Stimulated activated CD4-positive, alpha-beta T cell treated with anti-CD3 and anti-CD28 coated beads, Interleukin-1b, Interleukin-23, amount 100 ng/mL, for 48 hours (primary cell): ENCODE results near the gene SUMO3.
"Not testable (repeated sequence)": the region's sequence is repeated elsewhere in the genome, so short reads cannot be mapped to it uniquely, and the experiment has no call there.

ENCODE experiments used
- DNase-seq: peaks from one replicate; pipeline ENCODE4 v3.0.0-alpha.2; 2020

Gene SUMO3

DNA sequence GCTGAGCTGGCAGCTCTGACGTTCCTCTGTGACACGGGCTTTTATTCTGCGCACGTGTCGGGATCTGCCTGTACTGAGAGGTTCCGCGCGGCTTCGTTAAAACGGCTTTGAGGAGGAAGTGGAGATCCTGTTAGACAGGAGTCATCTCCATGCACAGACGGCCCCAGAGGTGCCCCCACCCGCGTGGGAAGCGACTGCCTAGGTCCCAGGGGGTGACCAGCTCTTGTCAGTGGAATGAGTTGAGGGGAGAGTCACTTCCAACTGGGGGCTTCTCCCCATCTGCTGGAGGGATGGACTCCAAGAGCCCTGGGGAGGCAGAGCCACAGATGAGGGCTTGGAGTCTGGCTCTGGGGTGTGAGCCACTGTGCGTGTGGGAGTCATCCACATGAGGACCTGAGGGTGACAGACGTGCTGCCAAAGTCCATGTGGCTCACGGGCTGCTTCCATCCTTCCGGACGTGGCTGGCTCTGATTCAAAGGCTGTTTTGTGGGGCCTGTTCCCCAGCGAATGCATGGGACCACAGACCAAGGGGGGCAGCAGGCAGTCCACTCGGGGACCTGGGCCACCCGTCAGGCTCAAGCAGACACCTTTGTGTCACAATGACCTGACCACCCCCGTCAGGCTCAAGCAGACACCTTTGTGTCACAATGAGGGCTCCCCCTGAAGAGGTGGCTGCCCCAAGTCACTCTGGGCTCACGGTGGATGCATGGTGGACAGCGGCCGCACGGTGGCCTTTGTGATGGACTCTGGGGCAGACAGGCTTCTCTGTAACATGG, 28.8 kb upstream of the SUMO3 start:
- peak; percentile 52 for DNase-seq

DNA sequence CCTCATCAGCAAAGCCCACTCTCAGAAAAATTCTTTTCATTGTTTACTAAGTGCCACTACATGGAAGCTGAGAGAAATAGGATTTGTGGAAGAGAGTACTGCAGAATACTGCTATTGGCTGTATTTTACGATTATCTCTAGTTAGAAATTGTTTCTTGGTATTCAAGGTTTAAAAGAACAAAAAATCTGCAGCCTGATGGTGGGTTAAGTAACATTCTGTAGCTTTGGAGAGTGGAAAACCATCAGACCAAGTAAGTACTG, 28.3 kb upstream of the SUMO3 start:
- no peak for DNase-seq

DNA sequence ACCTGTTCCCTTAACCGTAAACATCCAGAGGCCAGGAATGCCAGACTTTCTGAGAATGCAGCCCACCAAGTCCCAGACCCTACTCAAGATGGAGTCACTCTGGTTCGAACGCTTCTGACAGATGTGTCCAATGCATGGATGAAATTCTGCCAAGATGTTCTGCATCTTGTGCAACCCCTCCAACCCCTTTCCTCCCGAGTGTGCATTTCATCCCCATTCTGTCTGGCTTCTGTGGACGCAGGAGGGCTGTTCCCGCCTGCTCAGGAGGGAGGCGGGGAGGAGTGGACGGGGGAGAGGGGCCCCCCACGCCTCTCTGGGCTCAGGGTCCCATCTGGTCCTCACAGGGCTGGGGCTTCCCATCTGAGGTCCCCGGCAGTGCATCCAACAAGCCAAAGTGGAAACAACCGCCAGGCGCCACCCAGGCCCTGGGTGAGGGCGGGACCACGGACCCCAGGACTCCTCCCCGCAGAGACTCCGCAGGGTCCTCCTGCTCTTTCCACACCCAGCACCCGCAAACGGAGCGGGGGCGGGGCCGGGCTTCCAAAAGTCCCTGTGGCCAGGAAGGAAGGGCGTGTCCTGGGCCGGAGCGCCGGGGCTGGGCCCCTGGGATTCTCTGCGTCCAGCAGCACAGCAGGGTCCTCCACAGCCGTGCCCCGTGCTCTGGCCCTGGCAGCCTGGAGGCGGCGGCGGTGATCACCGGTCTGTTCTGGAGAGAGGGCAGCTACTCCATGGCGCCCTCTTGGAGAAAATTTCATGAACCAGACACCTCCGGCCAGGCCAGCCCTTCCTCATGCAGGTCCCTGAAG, 27.8 kb upstream of the SUMO3 start:
- DNase-seq = peak; percentile 59

DNA sequence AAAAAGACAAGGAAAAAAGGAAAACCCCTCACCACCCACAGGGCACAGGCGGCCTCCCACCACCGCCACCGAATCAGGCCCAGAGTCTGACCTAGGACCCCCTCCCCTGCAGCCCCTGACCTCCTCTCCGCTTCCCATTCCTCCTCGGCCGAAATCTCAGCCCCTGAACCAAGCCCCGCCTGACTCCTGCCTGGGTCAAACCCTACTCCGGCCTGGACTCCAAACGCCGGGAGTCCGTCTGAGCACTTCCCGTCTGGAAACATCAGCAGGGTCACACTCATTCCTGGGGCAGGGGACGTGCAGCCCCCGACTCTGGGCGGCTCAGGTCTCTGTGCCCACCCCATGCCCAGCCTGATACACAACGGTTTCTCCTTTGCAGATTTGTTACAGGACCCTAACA, 26.4 kb upstream of the SUMO3 start:
- no peak for DNase-seq

DNA sequence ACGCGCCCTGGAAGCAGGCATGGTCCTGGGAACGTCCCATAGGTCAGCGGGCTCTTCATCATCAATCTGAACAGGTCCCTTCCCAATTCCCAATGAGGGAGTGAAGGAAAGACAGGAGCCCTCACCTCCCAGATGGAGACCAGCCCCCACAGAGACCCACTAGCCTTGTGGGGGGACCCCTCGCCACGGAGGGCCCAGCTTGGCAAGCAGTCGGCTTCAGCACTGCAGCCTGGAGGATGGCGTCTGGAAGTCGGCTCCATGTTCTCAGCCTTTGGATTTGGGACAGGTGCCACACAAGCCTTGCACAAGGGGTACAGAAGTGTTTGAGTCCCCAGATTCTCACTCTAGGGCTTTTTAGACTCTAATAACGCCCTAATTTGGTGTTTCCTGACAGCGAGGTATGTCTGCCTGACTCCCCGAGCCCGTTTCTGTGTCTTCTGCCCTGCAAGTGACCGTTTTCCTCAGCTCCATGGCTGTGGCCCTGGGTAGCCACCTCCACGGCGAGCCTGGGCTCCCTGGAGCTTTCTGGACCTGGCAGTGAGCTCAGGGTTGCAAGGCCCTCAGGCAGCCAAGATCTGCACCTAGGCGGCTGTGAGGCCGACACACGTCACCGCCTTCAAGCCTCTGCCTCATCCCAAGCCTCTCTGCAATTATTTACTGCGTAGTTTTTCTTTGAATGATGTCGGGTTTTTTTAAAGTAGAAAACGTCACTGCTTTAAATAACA, 25.0 kb upstream of the SUMO3 start:
- DNase-seq = no peak

DNA sequence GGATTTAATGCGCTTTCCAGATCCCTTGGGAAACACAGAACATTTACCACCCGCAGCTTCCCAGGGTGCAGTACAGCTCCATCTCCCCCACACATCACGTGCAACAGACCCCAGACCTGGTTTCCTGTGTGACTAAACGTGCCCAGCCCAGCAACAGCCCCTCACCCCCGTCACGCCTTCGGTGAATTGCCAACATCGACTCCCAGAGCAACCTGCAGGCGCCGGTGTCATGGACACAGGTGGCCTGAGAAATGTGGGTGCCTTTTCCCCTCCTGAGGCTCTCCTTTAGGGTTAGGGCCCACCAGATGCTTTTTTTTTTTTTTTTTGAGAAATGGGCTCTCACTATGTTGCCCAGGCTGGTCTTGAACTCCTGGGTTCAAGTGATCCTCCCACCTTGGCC, 24.2 kb upstream of the SUMO3 start:
- DNase-seq = no peak

DNA sequence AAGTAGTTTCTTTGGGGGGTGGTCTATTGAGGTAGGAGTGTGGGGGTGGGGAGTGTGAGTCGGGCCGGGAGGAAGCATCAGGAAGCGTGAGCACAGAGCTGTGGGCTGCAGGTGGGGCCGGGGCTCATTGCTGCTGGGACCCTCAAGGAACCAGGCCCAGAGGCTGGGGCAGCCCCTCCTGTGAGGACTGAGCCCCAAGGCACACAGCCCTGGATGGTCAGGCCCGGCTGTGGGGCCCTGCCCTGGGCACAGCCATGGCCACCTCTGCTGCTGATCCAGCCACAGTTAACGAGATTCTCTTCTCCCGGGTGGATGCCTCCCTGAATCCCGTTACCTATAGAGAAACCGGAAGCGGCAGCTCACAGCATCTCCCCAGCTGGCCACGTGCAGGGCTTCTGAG, 22.9 kb upstream of the SUMO3 start:
- DNase-seq = no peak

DNA sequence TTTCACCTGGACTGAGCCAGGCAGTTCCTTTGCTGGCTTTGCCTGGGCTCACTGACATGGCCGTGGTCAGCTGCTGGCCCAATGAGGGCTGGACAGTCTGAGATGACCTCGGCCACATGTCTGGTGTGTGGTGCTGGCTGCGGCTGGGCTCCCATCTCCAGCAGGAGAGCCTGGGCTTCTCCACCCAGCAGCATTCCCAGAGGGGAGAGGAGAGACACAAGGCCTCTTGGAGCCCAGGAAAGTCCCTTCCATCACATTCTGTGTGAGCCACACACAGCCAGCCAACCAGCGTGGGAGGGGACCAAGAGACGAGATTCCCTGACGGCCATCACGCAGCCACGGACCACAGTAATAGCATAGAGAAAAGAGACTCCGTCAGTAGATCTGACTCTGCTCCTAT, 21.1 kb upstream of the SUMO3 start:
- no peak for DNase-seq

DNA sequence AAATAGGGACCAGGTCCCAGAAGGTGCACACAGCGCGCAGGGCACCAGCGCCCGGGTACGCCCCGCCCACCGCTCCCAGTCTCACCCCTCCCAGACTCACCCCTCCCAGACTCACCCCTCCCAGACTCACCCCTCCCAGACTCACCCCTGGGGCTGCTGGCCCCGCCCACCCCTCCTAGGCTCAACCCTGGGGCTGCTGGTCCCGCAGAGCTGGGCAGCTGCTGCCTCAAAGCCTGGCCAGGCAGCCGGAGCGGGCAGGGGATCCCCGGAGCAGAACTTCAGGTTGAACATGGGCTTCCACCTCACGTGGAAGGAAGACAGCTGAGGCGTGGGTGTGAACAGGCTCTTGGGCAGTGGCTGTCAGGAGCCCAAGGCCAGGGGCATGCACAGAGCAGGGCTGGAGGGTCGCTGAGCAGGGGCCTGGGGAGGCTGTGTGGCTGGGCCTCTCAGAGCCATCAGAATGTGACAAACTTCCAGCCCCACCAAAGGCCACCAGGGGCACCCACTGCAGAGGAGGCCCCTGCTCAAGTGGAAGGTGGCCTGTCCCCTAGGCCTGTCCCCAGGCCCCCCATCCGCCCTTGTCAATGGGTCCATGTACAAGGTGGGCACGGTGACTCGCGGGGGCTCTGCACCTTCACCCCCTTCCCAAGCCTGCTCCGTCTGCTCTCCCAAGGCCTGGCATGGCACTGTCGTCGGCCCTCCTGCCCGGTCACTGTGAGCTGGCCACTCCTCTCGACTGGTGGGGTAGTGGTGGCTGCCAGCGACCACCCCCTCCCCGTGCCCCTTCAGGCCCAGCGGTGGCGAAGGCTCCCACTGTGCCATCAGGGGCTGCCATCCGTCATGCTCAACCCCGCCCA, 20.4 kb upstream of the SUMO3 start:
- DNase-seq = no peak

DNA sequence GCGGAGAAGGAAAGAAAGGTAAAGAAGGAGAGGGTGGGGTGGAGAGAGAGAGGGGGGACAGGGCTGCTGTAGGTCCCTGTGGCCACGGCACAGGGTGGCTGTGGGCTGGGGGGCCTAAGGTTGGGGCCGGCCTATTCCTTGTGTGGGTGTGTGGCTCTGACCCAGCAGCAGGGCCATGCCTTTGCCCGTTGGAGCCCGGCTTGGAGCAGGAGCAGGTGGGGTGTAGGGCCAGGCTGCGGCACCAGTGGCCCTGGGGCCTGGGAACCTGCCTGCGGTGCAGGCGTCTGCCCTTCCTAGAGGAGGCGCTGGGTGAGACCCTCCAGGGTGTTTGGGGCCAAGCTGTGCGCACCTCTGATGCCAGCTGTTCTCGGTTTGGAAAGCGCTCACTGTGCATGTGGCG, 19.7 kb upstream of the SUMO3 start:
- DNase-seq = no peak

DNA sequence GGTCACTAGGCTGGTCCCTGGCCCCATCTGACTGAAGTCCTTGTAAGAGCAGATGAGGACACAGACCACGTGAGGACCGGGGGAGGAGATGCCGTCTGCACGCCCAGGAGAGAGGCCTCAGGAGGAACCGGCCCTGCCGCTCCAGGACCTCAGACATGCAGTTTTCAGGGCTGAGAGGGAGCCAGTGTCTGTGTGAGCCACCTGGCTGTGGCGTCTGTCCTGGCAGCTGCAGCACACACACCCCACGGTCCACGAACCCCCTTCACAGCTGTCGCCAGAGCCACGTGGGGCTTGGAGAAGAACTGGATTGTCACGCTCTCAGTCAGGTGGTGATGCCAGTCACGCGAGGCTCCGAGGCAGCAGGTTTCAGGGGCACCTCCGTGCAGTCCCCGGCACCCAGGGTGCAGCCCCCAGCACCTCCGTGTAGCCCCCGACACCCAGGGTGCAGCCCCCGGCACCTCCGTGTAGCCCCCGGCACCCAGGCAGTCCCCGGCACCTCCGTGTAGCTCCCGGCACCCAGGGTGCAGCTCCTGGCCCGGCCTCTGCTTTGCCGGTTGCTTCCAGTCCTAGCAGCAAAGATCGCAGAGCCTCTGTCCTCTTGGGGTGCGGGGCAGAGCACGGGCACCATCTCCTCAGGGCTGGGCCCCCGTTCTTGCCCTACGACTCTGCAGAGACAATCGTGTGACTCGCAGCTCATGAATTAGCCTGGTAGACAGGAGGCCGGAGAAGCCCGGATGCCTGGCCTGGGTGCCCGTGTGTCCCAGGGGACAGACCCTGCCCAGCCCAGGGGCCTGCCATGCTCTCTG, 19.0 kb upstream of the SUMO3 start:
- DNase-seq = no peak

DNA sequence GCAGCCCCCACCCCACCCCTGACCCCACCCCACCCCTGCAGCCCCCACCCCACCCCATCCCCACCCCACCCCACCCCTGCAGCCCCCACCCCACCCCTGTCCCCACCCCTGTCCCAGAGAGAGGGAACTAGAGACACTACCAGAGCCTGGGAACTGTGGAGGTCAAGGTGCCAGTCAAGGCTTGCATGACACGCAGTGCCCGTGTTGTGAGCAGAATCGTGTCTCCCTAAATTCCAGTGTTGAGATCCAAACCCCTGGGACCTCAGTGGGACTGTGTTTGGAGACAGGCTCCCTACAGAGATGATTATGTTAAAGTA, 18.4 kb upstream of the SUMO3 start:
- no peak for DNase-seq

DNA sequence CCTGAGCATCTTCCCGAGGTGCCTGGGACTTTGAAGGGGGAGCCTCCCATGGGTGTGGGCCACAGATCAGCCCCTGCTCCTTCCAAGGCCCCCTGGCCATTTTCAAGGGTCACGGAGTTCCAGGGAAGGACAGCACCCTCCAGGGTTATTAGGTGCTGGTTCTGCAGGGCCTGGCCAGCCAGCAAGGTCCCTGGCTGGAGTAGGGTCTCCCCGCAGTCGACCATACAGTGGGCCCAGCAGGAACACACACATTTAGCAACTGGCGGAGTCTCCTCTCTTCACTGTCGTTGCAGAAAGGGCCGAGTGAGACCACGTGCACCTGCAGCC, 17.7 kb upstream of the SUMO3 start:
- no peak for DNase-seq

DNA sequence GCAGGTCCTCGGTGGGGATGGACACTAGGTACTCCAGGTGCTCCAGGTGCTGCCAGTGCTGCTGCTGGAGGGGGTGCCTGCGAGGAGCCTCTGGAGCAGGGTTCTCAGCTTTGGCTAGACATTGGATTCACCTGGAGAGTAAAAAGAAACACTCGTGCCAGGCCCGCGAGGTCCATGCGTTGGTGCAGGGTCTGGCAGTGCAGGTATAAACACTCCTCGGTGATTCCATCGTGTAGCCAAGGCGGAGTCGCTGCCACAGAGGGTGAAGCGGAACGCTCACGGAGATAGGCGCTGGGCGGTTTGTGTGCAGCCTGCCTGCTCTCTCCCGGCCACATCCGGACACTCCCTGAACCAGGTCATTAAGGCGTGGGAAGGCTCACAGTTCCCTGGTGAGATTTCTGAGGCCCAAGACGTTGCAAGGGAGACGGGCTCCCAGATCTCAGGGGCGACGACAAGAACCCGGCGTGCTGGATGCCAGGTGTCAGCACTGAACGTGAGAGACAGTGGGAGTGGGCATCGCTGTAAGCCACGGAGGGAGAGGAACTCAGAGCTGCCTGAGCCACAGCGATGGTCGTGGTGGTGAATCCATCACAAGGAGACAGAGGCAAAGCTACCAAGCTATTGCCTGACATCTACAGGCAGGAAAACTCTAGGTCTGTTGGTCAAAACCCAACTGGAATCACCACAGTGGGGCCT, 17.2 kb upstream of the SUMO3 start:
- no peak for DNase-seq

DNA sequence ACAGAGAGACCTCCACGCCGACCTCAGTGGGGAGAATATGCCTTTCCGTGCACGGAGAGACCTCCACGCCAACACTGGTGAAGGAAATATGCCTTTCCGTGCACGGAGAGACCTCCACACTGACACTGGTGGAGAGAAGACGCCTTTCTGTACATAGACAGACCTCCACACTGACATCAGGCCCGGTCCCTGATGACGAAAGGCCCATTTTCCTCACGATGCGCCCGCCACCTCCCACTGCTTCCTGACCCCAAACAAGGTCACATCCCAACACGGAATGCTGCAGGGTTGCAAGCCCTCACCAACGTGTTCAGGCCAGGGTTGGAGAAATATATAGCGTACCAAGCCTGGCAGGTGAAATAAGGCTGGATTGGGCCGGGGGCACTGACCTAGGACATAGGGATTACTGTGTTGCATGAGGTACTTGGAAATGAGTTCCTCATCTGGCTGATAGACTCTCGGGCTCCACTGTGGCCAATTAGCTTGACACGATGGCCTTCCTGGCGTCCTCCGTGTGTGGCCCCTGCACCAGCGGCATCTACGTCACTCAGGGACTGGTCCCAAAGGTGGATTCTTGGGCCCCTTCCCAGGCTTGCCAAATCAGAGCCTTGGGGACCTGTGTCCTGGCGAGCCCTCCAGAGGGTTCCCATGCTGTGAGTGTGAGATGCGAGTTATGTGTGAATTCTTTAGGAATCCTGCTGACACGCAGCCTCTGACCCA, 16.5 kb upstream of the SUMO3 start:
- no peak for DNase-seq

DNA sequence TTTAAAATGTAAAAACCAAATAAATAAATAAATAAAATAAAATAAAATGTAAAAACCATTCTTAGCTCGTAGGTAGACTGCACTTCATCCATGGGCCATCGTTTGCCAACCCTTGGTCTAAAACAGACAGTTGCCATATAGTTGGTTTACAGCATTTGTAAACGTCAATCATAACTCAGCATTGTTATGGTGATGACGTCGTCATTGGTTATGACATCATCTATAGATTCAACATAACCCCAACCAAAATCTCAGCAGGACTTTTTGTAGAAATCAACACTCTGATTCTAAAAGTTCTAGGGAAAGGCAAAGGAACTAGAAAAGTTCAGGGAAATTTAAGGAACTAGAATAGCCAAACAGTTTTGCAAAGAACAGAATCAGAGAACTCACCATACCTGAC, 15.8 kb upstream of the SUMO3 start:
- no peak for DNase-seq

DNA sequence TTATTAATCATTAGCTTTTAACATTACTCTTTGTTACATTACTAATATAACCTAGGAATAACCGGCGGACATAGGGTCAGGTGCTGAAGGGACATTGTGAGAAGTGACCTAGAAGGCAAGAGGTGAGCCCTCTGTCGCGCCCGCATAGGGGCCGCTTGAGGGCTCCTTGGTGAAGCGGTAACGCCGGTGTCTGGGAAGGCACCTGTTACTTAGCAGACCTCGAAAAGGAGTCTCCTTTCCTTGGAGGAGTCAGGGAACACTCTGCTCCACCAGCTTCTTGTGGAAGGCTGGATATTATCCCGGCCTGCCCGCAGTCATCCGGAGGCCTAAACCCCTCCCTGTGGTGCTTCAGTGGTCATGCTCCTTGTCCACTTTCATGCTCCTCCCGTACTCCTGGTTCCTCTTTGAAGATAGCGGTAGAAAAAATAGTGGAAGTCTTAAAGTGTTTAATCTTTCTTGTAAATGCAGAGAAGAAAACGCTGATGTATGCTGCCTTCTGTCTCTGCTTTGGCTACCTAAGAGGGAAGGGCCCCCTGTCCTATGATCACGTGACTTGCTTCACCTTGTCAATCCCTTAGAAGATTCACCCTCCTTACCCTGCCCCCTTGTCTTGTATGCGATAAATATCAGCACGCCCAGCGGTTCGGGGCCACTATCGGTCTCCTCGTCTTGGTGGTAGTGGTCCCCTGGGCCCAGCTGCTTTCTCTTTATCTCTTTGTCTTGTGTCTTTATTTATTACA, 14.8 kb upstream of the SUMO3 start:
- DNase-seq = not testable (repeated sequence)

DNA sequence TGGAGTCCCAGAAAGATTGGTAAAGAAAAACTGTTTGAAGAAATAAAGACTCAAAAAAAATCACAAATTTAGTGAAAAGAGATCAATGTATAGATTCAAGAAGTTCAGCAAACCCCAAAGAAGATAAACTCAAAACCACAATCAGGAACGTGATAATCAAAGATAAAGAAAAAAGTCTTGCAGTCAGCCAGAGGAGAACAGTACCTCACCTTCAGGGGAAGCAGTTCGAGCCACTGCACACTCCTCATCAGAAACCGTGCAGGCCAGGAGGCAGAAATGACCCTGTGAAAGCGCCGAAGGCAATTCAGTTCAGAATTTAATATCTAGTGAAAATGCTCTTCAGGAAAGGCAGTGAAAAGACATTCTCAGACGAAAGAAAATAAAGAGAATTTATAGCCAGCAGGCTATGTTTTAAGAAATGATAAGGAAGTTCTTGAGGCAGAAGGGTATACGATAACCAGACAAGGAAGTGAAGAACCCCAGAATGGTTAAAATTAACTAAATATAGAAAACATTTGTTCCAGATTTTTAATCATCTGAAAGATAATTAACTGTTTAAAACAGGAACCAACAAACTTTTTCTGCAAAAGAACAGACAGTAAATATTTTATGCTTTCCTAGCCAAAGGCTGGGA, 13.5 kb upstream of the SUMO3 start:
- DNase-seq = no peak

DNA sequence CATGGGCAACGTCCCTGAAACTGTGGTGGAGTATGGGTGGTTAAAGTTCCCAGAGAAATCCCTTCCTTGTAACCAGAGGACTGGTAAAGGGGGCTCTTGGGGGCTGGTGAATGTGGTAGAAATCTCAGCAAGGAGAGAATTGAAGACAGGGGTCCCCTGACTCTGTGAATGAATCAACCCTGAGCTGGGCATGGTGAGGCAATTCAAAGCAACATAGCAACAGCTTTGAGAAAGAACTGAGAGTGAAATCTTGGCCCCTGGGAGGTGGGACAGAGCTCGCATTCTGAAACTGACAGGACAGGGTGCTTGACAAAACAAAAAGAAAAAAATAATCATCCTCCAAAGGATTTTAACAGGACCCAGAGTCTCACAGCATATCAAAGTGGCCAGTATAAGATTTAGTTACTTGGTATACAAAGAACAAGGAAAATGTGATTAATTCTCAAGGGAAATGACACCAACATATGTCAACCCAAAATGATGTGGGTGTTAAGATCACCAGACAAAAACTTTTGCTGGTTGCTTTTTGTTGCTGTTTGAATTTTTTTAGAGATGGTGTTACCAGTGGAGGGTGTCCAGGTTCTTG, 11.7 kb upstream of the SUMO3 start:
- peak; percentile 35 for DNase-seq
